NCI-H2029 treated with DMSO at 0.1 percent for 48 hours (cell line): Measurements from ENCODE around the gene FARP2.
"Not testable (repeated sequence)": the region's sequence is repeated elsewhere in the genome, so short reads cannot be mapped to it uniquely, and the experiment has no call there.

Source experiments
- DNase-seq: peaks from one replicate; lab custom pipeline; 2025; lab: John Stamatoyannopoulos, UW

Gene FARP2

DNA sequence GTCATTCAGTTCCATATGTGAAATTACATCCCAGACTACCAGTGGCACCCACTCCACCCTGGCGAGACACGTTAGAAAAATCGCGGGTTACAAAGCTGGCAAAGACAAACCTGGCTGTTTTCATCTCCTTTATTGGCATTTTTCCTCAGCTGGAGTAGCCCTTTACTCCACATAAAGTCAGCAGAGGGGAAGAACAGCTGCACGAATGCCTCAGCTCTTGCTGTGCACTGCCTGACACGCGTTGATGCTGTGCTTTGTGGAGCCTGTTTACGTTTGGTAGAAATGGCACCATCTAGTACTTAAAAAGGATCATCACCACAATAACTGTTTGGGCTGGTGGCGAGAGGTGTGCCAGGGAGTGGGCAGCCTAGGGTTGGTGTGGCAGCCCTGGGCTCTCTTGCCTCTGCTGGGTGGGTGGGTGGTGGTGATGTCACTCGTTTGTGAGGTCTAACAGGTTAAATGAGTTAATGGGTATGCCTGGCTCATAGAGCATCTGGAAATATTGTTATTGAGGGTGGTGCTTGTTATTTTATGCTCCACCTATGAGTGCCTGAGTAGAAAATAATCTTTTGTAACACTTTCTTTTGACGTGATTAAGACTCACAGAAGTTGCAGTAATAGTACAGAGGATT, 16.4 kb downstream of the FARP2 start:
- DNase-seq: no peak

DNA sequence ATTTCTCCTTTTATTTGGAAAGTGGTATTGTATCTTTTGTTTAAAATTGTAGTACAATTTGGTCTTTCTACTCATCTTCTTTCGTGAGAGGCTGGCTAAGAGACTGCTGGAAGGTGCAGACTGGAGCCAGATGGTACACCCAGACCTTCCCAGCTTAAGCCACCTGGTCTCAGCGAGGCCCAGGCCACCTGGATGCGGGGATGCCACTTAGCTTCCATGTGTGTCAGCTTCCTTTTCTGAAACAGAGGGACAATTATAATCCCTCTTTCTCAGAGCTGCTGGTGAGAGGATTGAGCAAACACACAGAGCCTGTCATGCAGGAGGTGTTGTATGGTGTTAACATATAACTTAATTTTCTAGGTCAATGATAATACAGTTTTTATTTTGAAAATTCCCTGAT, 17.4 kb downstream of the FARP2 start:
- no peak for DNase-seq

DNA sequence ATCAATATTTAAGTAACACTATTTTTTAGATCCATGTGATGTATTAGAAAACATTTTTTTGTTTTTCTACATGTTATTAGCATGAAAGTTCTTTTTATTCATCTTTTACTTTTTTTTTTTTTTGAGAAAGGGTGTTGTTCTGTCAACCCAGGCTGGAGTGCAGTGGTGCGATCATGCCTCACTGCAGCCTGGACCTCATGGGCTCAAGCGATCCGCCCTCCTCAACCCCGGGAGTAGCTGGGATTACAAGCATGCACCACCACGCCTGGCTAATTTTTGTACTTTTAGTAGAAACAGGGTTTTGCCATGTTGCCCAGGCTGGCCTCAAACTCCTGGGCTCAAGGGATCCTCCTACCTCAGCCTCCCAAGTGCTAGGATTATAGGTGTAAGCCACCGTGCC, 17.8 kb downstream of the FARP2 start:
- not testable (repeated sequence) for DNase-seq

DNA sequence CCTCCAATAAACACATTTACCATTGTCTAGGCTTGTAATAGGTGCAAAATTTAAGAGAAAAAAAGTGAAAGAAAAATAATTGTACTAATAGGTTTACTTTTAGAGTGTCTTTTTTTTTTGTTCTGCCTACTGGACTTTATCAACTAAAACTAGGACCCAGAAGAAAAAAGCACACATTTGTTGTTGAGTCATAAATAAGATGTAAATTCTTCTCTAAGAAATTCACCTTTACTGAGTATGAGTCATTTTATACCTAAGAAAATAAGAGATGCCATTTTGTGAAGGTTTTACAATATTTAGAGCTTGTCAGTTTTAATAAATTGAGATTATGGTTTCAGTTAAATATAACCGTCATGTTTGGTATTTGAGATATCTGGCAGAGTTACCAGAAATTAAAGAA, 19.2 kb downstream of the FARP2 start:
- no peak for DNase-seq

DNA sequence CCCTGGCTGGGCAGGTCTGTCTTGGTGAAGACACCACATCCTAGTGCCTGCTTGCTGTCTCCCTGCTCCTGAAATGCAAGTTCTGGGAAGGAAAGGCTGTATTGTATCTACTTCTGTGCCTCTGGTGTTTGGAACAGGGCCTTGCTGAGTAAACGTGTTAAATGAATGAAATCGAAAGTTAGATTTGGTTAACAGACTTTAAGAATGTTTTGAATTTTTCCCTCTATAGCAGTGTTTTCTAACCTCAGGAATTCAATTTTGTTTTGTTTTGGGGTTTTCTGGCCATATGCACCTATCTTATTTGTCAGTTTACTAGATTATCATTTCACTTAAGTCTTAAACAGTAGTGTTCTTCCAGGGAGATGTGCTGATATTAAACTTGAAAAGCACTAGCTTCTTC, 20.7 kb downstream of the FARP2 start:
- DNase-seq: no peak

DNA sequence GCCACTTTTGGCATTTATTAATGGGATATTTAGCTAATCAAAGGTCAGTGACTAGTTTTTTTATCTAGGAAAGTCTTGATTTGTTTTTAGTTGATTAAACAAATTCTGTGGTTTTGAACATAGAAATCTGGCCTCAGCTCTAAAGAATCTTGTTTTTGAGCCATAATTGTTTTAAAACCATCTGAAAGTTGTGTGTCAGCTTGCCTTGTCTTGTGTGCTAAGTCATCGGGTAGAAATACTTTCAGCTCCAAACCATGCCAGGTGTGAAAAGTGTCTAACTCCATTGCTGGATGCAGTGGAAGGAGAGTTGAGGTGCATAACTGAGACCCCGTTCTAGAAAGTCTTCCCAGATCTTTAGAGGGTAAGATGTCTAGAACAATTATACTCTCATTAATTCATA, 22.7 kb downstream of the FARP2 start:
- no peak for DNase-seq

DNA sequence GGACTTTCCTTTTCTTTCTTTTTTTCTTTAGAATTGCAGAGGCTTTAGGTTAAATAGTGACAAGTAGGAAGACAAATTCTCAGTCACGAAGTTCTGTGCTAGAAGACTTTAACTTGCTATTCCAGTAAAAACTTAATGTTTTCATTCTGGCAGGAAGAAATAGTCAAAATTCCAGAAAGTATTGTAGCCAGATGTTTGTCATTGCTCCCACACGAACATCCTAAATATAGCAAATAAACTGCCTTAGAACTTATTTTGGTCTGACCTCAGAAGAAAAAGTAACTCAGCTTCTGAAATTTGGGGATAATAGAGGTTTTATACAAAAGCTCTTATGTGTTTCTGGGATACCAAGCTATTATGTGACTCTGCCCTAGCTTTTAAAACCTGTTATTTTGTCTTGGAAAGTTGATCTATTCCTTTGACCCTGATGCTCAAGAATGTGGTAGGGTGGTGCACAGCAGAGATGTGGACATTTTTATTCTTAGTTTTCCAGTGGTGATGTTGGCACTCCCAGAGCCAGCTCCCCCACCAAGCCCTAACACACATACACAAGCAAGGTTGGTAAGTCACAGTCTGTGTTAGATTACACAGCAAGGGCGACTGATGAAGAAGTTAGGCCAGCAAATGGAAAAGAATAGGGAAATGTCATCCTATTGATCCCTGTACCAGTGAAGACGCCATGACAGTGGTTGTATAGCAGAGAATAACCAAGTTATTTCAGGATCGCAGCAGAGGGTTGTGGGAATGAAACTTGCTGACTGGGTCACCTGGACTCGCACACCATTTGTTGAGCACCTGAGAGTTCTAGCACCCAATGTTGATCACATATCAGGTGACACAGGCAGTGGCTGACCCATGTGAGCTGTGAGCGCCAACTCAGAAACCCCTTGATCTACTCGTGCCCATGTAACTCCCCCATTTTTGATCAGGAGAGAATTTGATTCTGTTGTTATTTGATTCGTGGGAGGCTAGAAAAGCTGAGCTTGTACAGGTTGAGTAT, 23.7 kb downstream of the FARP2 start:
- DNase-seq: no peak

DNA sequence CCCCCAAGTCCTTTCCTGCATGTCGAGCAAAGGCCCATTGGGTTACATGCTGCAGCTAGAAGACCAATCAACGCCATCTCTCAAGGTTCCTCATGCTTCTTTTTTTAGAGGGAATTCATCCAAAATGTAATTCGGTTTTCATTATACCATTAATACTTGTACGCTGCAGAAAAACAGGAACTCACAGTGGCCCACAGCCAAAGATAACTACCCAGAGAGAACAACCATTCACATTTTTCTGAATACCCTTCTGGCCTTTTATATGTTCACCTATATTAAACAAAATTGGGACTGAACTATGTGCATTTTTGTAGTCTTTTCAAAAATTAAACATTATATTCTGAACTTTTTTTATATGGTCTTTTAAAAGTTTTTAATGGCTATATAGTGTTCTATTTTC, 25.8 kb downstream of the FARP2 start:
- no peak for DNase-seq

DNA sequence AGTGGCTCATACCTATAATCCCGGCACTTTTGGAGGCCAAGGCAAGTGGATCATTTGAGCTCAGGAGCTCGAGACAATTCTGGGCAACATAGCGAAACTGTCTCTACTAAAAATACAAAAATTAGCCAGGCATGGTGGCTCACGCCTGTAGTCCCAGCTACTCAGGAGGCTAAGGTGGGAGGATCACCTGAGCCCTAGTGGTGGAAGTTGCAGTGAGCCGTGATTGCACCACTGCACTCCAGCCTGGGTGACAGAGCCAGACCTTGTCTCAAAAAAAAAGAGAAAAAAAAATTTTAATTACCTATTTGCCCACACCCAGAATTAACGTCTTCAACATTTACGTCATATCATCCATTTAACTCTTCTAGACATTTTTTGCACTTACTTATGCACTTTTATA, 29.4 kb downstream of the FARP2 start:
- not testable (repeated sequence) for DNase-seq

DNA sequence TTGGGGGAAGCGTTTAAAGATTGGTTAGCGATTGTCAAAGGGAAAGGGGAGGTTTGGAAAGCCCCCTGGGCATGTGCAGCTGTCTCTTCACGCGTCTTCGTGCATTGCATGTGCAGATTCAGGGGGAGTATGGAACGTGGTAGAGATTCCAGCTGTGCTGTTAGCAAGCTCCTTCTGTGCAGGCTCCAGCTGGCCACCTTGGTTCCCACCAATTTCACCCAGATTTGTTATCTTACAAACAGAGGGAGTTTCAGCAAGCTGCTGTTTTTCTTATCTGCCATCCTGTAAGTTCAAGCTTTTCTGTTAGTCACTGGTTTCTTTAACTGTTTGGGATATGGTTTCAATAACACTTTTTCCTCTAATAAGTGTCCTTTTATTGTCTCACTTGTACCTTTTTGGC, 30.4 kb downstream of the FARP2 start:
- no peak for DNase-seq

DNA sequence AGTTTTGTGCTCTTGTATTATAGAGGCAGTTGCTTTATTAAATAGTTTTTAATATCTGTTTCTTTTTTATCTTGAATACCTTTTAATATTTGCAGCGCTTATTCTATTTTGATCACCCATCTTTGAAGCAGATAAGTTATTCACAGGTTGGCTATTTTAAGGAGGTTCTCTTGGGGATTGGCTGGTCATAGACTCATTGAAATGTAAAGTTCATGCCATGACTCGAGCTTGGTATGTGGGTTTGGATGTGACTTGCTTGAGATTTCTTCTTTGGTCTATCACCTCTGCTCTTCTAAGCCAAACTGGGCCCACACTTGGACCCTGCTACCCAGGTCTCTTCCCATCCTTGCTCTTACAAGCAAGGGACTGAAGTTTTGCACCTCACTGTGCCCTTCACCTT, 33.6 kb downstream of the FARP2 start:
- DNase-seq: no peak

DNA sequence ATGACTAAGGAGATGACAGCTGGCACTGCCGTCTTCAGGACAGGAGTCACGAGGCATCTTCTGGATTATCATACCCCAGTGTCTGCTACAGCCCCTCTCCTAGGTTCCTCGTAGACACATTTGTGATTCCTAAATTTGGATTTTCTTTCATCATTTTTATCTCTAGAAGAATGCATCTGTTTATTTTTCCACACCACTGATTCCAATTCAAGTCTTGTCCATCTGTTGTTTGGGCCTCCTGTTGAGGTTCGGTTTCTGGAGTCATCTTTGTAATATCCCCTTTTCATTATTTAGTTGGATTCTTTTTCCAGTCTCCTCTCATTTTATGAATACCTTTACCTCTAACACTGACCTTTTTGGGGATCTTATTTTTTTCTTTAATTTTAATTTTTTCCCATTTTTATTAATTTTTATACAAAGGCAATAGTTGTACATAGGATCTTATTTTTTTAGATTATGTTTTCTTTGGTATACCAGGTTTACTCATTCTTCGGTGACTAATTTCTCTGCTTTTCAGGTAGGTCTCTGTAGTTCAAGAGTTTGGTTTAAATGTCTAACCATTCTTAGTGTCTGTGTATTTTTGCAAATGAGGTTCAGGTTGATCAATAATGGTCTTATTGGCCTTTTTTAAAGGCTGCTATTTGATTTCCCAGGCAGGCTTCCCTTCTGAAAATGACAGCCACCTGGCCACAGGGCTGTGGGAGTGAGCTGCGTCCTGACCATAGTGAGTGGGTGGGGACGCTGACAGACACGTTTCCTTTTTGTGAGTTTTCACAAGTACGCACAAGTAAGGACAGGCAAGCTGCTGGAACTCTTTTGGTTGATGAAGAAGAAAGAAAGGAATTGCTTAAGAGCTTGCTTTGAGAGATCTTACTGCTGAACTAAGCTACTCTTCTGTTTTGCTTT, 34.5 kb downstream of the FARP2 start:
- no peak for DNase-seq

DNA sequence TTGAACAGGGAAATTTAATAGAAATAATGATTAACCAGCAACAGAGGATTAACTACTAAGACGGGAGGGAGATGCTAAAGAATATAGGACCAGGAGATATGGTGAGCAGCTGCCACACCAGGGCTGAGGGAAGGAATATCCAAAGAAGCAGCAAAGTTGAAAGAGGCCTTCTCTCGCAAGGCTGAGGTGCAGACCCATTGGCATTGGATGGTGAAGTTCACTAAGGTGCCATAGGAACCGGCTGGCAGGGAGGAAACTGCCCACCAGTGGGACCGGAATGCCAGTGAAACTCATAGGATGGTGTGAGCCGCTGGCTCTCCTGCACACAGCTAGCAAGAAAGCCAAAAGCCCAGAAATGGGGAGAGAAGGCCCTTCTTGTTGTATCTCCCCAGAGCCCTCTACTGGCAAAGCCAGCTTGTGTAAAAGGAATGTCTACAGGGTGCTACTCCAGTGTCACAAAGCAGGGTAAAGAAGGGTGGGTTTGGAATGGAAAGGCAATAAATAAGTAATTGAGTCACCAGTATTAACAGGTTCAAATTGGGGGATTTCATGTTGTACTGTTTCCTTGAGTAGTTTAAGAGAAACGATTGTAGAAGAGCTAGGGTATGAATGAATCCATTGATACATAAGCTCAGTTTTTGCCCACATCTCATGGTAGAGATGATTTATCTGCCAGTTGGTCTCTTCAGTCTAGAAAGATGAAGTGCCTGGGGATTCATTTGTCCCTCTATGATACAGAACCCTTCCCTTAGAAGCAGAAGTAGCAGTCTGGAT, 36.0 kb downstream of the FARP2 start:
- no peak for DNase-seq

DNA sequence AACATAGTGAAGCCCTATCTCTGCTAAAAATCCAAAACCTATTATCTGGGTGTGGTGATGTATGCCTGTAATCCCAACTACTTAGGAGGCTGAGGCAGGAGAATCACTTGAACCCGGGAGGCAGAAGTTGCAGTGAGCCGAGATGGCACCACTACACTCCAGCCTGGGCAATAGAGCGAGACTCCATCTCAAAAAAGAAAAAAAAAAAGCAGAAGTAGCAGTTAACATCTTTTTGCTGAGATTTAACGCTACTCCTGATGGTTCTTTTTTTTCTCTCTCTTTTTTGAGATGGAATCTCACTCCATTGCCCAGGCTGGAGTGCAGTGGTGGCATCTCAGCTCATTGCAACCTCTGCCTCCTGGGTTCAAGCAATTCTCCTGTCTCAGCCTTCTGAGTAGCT, 36.7 kb downstream of the FARP2 start:
- not testable (repeated sequence) for DNase-seq

DNA sequence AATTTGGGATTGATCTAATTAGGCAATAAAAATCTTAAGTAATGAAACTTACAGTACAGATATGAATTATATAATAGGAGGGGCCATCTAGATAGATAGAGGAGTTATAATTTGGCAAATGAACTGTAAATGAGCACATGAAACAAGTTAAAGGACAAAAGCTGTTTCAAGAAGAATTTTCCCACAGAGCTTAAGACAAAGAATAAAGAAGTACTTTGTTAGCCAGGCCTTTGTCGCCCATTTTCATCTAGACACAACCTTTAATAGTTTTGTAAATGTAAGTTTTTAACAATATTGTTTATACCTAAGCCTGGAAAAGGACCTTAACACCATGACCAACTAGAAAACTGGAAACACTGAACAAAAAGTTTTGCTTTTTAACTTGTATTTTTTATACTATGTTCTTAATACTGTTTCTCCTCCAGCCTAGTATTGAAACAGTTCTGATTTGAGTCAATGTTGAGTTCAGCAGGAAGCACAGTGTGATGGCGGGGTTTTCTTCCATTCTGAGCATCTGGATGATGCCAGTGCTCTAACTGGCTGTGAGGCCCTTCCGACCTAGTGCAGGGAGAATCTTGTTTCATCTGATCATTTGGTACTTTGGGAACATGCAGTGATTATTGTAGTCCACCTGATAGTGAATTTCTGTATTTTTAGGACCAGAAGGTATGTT, 37.6 kb downstream of the FARP2 start:
- DNase-seq: no peak

DNA sequence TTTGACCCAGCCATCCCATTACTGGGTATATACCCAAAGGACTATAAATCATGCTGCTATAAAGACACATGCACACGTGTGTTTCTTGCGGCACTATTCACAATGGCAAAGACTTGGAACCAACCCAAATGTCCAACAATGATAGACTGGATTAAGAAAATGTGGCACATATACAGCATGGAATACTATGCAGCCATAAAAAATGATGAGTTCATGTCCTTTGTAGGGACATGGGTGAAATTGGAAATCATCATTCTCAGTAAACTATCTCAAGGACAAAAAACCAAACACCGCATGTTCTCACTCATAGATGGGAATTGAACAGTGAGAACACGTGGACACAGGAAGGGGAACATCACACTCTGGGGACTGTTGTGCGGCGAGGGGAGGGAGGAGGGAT, 40.7 kb downstream of the FARP2 start:
- not testable (repeated sequence) for DNase-seq

DNA sequence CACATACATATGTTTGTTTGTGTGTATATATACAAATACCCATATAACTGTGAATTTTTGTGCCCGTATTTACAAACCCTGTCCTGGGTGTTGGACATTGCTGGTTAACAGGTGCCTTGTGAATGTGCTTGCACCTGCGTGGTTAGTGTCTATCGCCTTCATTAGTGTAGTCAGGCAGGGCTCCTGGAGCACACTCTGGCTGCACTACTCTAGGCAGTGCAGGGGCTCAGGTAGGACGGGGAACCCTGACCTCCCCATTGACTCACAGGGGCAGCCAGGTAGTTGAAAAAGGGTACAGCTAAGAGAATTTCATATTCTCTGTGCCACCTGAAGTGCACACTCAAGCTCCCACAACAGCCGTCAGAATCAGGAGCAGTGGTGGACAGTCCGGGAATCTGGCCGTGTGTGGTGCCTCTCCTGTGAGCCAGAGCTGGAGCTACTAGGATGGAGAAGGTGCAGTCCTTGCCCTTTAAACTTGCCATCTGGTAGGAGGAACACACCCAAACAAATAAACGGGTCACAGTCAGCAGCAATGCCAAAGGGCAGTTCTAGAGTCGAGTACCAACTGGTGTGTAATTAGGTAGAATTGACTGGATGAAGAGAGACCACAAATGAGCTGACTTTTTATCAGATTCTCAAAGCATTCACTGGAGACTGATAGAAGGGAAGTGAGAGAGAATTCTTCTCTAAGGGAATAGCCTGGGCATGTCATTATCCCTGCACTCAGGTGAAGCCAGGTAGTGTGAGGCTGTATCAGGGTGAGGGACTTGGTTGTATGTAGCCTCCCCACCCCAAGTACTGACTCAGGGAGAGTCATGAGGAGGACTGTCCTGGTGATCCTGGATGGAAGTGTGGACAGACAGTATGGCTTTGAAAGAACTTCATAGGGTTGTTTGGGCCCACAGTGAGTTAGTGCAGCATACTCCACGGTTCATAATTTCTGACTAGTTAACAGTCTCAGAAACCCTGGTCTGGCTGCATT, 44.1 kb downstream of the FARP2 start:
- no peak for DNase-seq

DNA sequence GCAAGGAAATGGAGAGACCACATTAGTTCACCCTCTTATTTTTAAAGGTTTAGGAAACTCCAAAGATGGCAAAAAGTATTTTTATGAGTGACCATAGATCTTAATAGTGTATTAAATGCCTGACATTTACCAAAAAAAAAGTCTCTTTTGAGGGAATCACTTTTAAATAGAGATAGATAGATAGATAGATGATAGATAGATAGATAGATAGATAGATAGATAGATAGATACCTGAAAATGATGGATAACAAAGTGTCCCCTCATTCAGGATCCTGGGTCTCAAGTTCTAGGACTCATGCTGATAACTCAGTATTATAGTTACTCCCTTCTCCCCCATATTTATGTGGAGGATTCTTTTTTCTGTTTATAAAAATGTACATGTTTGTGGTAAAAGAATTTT, 52.8 kb downstream of the FARP2 start:
- DNase-seq: no peak

DNA sequence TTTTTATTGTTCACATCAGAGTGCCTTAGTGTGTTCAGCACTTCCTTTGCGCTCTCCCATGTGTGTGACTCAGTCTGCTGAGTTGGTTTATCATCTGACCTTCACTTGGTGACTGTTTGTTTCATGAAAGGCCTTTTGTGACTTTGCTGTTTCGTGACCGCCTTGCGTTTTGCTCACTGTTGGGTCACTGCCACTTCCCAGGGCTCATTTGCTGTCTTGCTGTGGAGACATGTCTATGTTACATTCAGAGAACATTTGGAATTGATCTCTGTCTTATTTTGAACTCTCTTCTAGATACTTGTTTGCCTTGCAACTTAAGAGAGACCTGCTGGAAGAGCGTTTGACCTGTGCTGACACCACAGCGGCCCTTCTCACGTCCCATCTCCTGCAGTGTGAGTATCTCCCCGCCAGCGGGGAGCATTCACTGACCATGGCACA, 54.7 kb downstream of the FARP2 start:
- no peak for DNase-seq

DNA sequence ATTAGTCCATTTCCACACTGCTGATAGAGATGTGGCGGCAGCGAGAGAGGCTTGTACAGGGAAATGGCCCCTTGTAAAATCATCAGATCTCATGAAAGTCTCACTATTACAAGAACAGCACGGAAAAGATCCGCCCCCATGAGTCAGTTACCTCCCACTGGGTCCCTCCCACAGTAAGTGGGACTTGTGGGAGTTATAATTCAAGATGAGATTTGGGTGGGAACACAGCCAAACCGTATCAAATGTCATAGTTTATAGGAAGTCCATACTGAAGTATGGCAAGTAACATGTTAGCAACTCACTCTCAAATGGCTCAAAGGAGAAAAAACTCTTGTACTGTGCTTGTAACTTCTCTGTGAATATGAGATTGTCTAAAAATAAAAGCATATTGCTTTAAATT, 56.1 kb downstream of the FARP2 start:
- DNase-seq: no peak
